IMR-90 (cell line): ENCODE data around the gene SLC7A7. TPM values are rescaled to one million over a fixed set of nuclear protein-coding genes. Genes with fewer than 3 reads are reported as not detected.
A peak's percentile ranks its signal among the peaks of the same experiment; 100 is the strongest.

Experiments
- ATAC-seq: fragments of 200-7000 bp; cut with Tn5 transposase; 2 replicates; pipeline ENCODE4 v1.9.1; 2020; ENCODE audit warnings: low read depth, mild to moderate bottlenecking, moderate library complexity
- BruUV-seq: library from RNA; stranded (reverse); fragments of 400-500 nt; replicated peaks from 2 replicates; lab custom pipeline; 2021; lab: Mats Ljungman, UMichigan
- CTCF ChIA-PET: fragments of 300-600 bp; formaldehyde crosslinking; extraction: SDS; loops from one replicate; lab custom pipeline; 2021; ENCODE audit warnings: antibody characterized with exemption; lab: Yijun Ruan, JAX
- POLR2A ChIA-PET: fragments of 300-600 bp; sonication (Branson Sonifier 250); formaldehyde crosslinking; loops from one replicate; lab custom pipeline; 2022; ENCODE audit warnings: antibody characterized with exemption; ENCODE audit not compliant: unreplicated experiment; lab: Charles Lee
- DNase-seq: peaks from one replicate; pipeline ENCODE4 v3.0.0; 2013
- H2AFZ ChIP-seq: replicated peaks from 2 replicates; pipeline ENCODE3; 2013; ENCODE audit warnings: low read length, mild to moderate bottlenecking; ENCODE audit not compliant: poor library complexity
- H2AK5ac ChIP-seq: 2 replicates; pipeline ENCODE4 v1.6.1; 2013; ENCODE audit warnings: low read depth, low read length, inconsistent platforms
- H2AK9ac ChIP-seq: replicated peaks from 2 replicates; pipeline ENCODE3; 2013; ENCODE audit warnings: mild to moderate bottlenecking, low read depth, low read length, moderate library complexity; ENCODE audit not compliant: poor library complexity
- H2BK120ac ChIP-seq: 2 replicates; pipeline ENCODE4 v1.6.1; 2013; ENCODE audit warnings: low read depth, low read length, inconsistent platforms
- H2BK15ac ChIP-seq: 3 replicates; pipeline ENCODE4 v1.6.1; 2013; ENCODE audit warnings: low read depth, low read length, inconsistent platforms
- H2BK20ac ChIP-seq: 2 replicates; pipeline ENCODE4 v1.6.1; 2013; ENCODE audit warnings: low read depth, mild to moderate bottlenecking, inconsistent platforms, low read length, moderate library complexity
- H2BK5ac ChIP-seq: 2 replicates; pipeline ENCODE4 v1.6.1; 2013; ENCODE audit warnings: mild to moderate bottlenecking, low read depth, low read length, inconsistent platforms; ENCODE audit not compliant: poor library complexity, severe bottlenecking
- H3K14ac ChIP-seq: replicated peaks from 2 replicates; pipeline ENCODE4 v1.6.1; 2013; ENCODE audit warnings: low read depth, low read length, inconsistent platforms
- H3K18ac ChIP-seq: 2 replicates; pipeline ENCODE4 v1.6.1; 2013; ENCODE audit warnings: low read depth, low read length, control low read depth
- H3K23ac ChIP-seq: 2 replicates; pipeline ENCODE4 v1.6.1; 2013; ENCODE audit warnings: low read depth, low read length, inconsistent platforms
- H3K27ac ChIP-seq: 2 replicates; pipeline ENCODE4 v1.5.1; 2013; ENCODE audit warnings: mild to moderate bottlenecking, control low read depth, low read length; ENCODE audit not compliant: insufficient read depth
- H3K27me3 ChIP-seq: 2 replicates; pipeline ENCODE4 v1.6.1; 2013; ENCODE audit warnings: low read length; ENCODE audit not compliant: control insufficient read depth, insufficient read depth
- H3K36me3 ChIP-seq: 2 replicates; pipeline ENCODE4 v1.6.1; 2013; ENCODE audit warnings: low read length, mixed read lengths; ENCODE audit not compliant: control insufficient read depth, insufficient read depth
- H3K4ac ChIP-seq: 2 replicates; pipeline ENCODE4 v1.6.1; 2013; ENCODE audit warnings: low read depth, low read length, inconsistent platforms
- H3K4me1 ChIP-seq: 2 replicates; pipeline ENCODE4 v1.6.1; 2013; ENCODE audit warnings: low read length, mixed read lengths; ENCODE audit not compliant: control insufficient read depth, insufficient read depth
- H3K4me2 ChIP-seq: 2 replicates; pipeline ENCODE4 v1.6.1; 2013; ENCODE audit warnings: low read depth, mild to moderate bottlenecking, control low read depth, low read length, moderate library complexity
- H3K4me3 ChIP-seq: 2 replicates; pipeline ENCODE4 v1.5.1; 2013; ENCODE audit warnings: low read depth, mild to moderate bottlenecking, control low read depth, low read length, moderate library complexity; ENCODE audit not compliant: insufficient read depth
- H3K56ac ChIP-seq: 2 replicates; pipeline ENCODE4 v1.6.1; 2013; ENCODE audit warnings: low read length, inconsistent platforms; ENCODE audit not compliant: insufficient read depth; ENCODE audit errors: extremely low read depth
- H3K79me1 ChIP-seq, 2 experiments: 2 replicates each; pipeline ENCODE4 v1.6.1; 2013; ENCODE audit warnings: low read length in 2 of 2, inconsistent platforms in 1 of 2, low read depth in 1 of 2
- H3K9ac ChIP-seq: 2 replicates; pipeline ENCODE4 v1.6.1; 2013; ENCODE audit warnings: low read depth, low read length, control low read depth
- H3K9me1 ChIP-seq: 2 replicates; pipeline ENCODE4 v1.6.1; 2013; ENCODE audit warnings: low read length, inconsistent platforms; ENCODE audit not compliant: insufficient read depth
- H3K9me3 ChIP-seq: 2 replicates; pipeline ENCODE4 v1.6.1; 2013; ENCODE audit warnings: low read length; ENCODE audit not compliant: control insufficient read depth, insufficient read depth
- H4K20me1 ChIP-seq: 2 replicates; pipeline ENCODE4 v1.6.1; 2013; ENCODE audit warnings: low read length, inconsistent platforms; ENCODE audit not compliant: insufficient read depth
- H4K5ac ChIP-seq: 2 replicates; pipeline ENCODE4 v1.6.1; 2013; ENCODE audit warnings: mild to moderate bottlenecking, low read depth, low read length, control low read depth
- H4K8ac ChIP-seq, 2 experiments: 2 replicates each; pipeline ENCODE4 v1.6.1; 2013; ENCODE audit warnings: low read depth in 2 of 2, low read length in 2 of 2, control low read depth in 1 of 2, inconsistent platforms in 1 of 2
- H4K91ac ChIP-seq: 2 replicates; pipeline ENCODE4 v1.6.1; 2013; ENCODE audit warnings: low read depth, low read length, inconsistent platforms; ENCODE audit not compliant: insufficient read depth
- BHLHE40 ChIP-seq: fragments of 150-350 bp; IDR thresholded peaks from 2 replicates; pipeline ENCODE4 v1.6.1; 2016; ENCODE audit warnings: mild to moderate bottlenecking, low read depth, low read length
- MXI1 ChIP-seq: IDR thresholded peaks from 2 replicates; pipeline ENCODE4 v1.6.1; 2012; ENCODE audit warnings: low read depth, mild to moderate bottlenecking, low read length, moderate library complexity, borderline replicate concordance
- NFE2L2 ChIP-seq: fragments of 150-350 bp; IDR thresholded peaks from 2 replicates; pipeline ENCODE4 v1.6.1; 2016; ENCODE audit warnings: low read depth, mild to moderate bottlenecking, low read length
- WGBS, 2 experiments: methylation state at CpG; one replicate each; pipeline versions ENCODE4 v1.1.5 to v1.1.7; 2013; ENCODE audit warnings: missing lambda C conversion rate in 2 of 2; ENCODE audit not compliant: insufficient read length in 1 of 2; ENCODE audit errors: extremely low coverage in 2 of 2; 5-methylcytosine and 5-hydroxymethylcytosine counted together
- dilution Hi-C: fragments of 300-500 bp; cut with HindIII; formaldehyde crosslinking; loops from one replicate; pipeline ENCODE4 v1.14.3; 2018; ENCODE audit warnings: low sequenced_read_pairs; ENCODE audit not compliant: unreplicated experiment
- in situ Hi-C: fragments of 300-500 bp; cut with MboI; formaldehyde crosslinking; loops from 3 replicates; pipeline ENCODE4 v1.14.3; 2019; ENCODE audit warnings: low sequenced_read_pairs, inconsistent platforms, mixed read lengths
- intact Hi-C: fragments of 100-400 bp; cut with micrococcal nuclease; formaldehyde crosslinking; loops from 2 replicates; pipeline ENCODE4 v1.10.0; 2022
- polyA plus RNA-seq, 3 experiments: library from polyadenylated mRNA; depleted of rRNA; stranded (reverse); fragments of >200 nt; gene quantifications; 2 replicates each; pipeline ENCODE4 v1.2.3, GENCODE V29; 2012; ENCODE audit warnings: low replicate concordance in 1 of 3
- total RNA-seq: library from RNA; depleted of rRNA; stranded (reverse); fragments of >200 nt; gene quantifications from 2 replicates; pipeline ENCODE4 v1.2.3, GENCODE V29; 2012

Gene SLC7A7
- total and polyA plus RNA-seq, 2 of the 4 experiments (the other 2 are of a cell fraction): 1.8 to 2.0 TPM

GRCh38 chr14:22830443-22831010, 15.3 kb upstream of the SLC7A7 start:
- Histone ChIP-seq H4K20me1 (no peaks in the 10 kb centered on the region), H2BK5ac (no peak overlapping the region), H3K9me1 (0 out of 2 replicates have a peak, but pooled peaks cover 4% of the 10 kb centered on the region), H3K9me3 (no peaks in the 10 kb centered on the region), H3K14ac (no peak overlapping the region), H4K5ac (no peak overlapping the region), H2BK20ac (no peak overlapping the region; the same call in 1 of the 2 replicates), H3K23ac (peak overlapping the region; percentile 73; the same call in 1 of the 2 replicates), H4K91ac (no peak overlapping the region), H2AK9ac (peak overlapping the region; percentile 42), H2BK15ac (no peak overlapping the region), H3K27me3 (no peaks in the 10 kb centered on the region), H3K4me2 (peak overlapping the region; percentile 85), H3K56ac (peak overlapping the region; percentile 83; the same call in 1 of the 2 replicates), H3K18ac (no peak overlapping the region), H2BK120ac (no peak overlapping the region), H3K79me1 (peaks cover 15 to 37% of the 10 kb centered on the region in 2 experiments), H3K4ac (no peak overlapping the region), H3K4me3 (peak overlapping the region; percentile 95), H3K27ac (no peak overlapping the region; the same call in 1 of the 2 replicates), H2AK5ac (no peak overlapping the region), H4K8ac (peak overlapping the region in 1 of 2 experiments; percentile 79; a peak in 1 of 4 replicates), H2AFZ (no peak overlapping the region), H3K4me1 (peaks cover 4% of the 10 kb centered on the region), H3K9ac (peak overlapping the region; percentile 84), H3K36me3 (peaks cover 8% of the 10 kb centered on the region)
- ATAC-seq: no peak
- TF ChIP-seq NFE2L2 (no peak), MXI1 (no peak), BHLHE40 (no peak)
- intact Hi-C loops (no loop called here), in situ Hi-C loops (no loop called here), dilution Hi-C loops (no loop called here)
- TSS peak; percentile 49 for BruUV-seq
- ChIA-PET CTCF (interaction anchor here (0.6 to 1.6 kb wide), 5 partner anchors 18 to 109 kb away, joined by 3 to 5 read pairs (median 3); no protein-coding TSS in a partner anchor), POLR2A (interaction anchor here (0.6 to 1.0 kb wide), 4 partner anchors 10 to 65 kb away, joined by 3 read pairs; partner anchors contain the start of gene OXA1L)
- WGBS, 2 experiments: no CpG with 5 or more reads among the region's 3 CpGs
- DNase-seq: no peak
